Fibroblast of pulmonary artery (primary cell): ENCODE data around the gene TMEM63C.
A peak's percentile ranks its signal among the peaks of the same experiment; 100 is the strongest.

ENCODE experiments used
- DNase-seq: peaks from one replicate; pipeline ENCODE4 v3.0.0-alpha.2; 2010; ENCODE audit warnings: low read depth
- H3K4me3 ChIP-seq: replicated peaks from 2 replicates; pipeline ENCODE4 v1.5.1; 2011; ENCODE audit warnings: low read depth, mild to moderate bottlenecking, control low read depth, low read length, moderate library complexity
- CTCF ChIP-seq: IDR thresholded peaks from 2 replicates; pipeline ENCODE4 v1.5.1; 2011; ENCODE audit warnings: mild to moderate bottlenecking, control low read depth, low read length, inconsistent platforms; ENCODE audit errors: missing control alignments

Gene TMEM63C

GRCh38 chr14:77299771-77300170, 118.2 kb downstream of the TMEM63C start:
- no peak for DNase-seq
- H3K4me3 ChIP-seq: no peak overlapping the region
- no peak for TF ChIP-seq CTCF

GRCh38 chr14:77301103-77301502, 119.5 kb downstream of the TMEM63C start:
- no peak overlapping the region for H3K4me3 ChIP-seq
- peak; percentile 97 for TF ChIP-seq CTCF
- DNase-seq: peak; percentile 90

- no peak overlapping the region for H3K4me3 ChIP-seq
- TF ChIP-seq CTCF: no peak
- peak; percentile 36 for DNase-seq
Observed at GRCh38 chr14:77302926-77303325, 121.3 kb downstream of the TMEM63C start.

GRCh38 chr14:77303417-77304156, 122.0 kb downstream of the TMEM63C start:
- DNase-seq: peak; percentile 94
- no peak for TF ChIP-seq CTCF
- H3K4me3 ChIP-seq: no peak overlapping the region

- no peak for TF ChIP-seq CTCF
- DNase-seq: no peak
- H3K4me3 ChIP-seq: no peak overlapping the region
Observed at GRCh38 chr14:77305696-77306095, 124.1 kb downstream of the TMEM63C start.

DNA sequence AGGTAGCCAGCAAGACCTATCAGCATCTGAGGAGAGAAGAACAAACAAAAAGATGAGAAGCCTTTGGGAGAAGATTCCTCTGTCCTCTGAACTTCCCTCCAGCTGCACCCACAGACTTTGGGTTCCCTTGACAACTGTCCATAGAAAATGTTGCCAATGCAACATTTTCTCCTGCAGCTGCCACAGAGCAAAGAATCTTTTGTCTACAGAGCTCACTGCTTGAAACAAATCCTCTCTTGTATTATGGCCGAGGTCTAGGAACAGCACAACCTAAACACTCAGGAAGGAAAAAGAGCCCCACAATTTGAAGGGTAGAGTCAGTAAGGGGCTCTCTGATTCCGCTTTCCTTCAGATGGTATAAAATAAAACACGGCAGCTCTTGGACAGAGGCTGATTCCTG, 124.8 kb downstream of the TMEM63C start:
- no peak for DNase-seq
- TF ChIP-seq CTCF: no peak
- H3K4me3 ChIP-seq: no peak overlapping the region
